ENCODE data around the gene NARS2.
"Not testable (repeated sequence)": the region's sequence is repeated elsewhere in the genome, so short reads cannot be mapped to it uniquely, and the experiment has no call there.

NARS2 gene

DNA sequence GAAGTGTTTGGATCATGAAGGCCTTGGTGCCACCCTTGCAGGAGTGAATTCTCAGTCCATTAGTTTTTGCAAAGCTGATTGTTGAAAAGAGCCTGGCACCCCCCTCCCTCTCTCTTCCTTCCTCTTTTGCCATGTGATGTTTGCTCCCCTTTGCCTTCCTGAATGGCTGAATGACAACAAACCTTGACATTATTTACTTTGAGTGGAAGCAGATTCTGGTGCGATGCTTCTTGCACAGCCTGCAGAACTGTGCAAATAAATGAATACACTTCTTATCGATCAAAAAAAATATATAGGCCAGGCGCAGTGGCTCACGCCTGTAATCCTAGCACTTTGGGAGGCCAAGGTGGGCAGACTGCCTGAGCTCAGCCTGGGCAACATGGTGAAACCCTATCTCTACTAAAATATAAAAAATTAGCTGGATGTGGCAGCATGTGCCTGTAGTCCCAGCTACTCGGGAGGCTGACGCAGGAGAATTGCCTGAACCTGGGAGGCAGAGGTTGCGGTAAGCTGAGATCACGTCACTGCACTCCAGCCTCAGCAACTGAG, 2.0 kb upstream of the NARS2 start:
- no peak for DNase-seq (ENCODE audit: low read depth)

DNA sequence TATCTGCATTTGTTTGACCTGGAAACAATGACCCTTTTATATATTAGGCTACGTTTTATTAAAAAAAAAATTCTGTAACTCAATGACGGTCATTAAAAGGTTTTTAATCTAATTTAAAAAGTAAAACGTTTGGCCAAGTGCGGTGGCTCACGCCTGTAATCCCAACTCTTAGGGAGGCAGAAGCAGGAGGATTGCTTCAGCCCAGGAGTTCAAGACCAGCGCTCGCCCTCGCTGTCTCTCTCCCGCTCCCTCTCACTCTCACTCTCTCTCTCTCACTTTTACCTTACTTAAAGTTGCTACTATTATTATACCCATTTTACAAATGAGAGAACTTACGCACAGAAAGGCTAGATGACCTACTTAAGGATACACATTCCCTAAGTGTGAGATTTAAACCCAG, 814 bp upstream of the NARS2 start:
- no peak for DNase-seq (ENCODE audit: low read depth)

GRCh38 chr11:78573681-78574080, 983 bp downstream of the NARS2 start:
- DNase-seq (ENCODE audit: low read depth) = no peak

- DNase-seq (ENCODE audit: low read depth) = no peak
These were observed 1.4 kb downstream of the NARS2 start for GRCh38 chr11:78573271-78573670.

- no peak for DNase-seq (ENCODE audit: low read depth)
These were observed 2.3 kb downstream of the NARS2 start for GRCh38 chr11:78572394-78572793.

DNA sequence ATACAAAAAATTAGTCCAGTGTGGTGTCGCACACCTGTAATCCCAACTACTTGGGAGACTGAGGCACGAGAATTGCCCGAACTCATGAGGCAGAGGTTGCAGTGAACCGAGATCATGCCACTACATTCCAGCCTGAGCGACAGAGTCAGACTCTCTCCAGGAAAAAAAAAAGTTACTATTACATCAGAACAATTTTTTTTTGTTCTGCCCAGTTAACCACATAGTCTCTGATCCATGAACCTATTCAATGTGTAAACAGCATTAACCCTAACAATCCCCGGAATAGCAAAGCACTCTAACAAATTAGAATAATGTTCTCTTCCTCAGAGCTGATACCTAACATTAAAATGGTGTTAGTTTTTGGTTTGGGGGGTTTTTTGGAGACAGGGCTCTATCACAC, 4.6 kb downstream of the NARS2 start:
- DNase-seq (ENCODE audit: low read depth) = no peak

GRCh38 chr11:78567209-78567608, 7.5 kb downstream of the NARS2 start:
- no peak for DNase-seq (ENCODE audit: low read depth)

DNA sequence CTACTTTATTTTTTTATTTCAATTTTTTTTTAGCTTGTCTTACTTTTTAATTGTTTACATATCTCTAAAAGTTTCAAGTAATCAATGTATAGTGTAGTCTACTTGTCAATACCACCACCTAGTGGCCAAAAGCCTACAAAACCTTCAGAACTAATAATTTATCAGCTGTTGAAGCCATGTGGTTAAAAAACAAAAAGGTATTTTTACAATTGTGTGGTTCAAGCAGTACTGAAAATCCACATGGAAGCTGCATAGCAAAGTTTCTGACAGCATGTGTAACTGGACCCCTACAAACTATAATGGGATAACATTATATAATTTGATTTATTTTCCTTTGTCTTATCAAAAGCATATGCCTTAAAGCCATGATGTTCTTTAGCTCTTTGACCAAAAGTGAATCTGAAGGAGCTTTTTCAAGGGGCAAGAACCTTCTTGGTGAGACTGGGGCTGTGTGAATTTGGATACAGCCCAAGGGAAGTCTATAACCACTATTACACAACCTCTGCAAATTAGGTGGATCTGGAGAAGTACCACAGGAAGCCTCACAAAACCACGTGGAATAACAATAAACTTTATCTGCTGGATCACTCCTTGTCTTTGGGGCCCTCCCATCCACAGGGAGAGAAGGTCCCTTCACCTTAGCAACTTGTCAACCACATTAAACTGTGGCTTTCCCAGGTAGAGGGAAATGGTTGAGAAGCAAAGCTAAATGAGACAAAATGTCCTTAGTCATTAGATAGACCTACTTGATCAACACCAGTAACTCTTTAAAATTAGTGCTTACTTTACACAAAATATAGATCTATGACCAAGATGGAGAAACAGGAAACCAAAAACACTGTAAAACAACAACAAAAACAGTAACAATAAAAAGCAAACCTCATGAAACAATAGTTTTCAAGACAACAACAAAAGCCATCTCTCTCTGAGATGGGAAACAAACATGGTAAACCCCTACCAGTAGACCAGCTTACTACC, 9.9 kb downstream of the NARS2 start:
- no peak for DNase-seq (ENCODE audit: low read depth)

GRCh38 chr11:78564037-78564436, 10.6 kb downstream of the NARS2 start:
- DNase-seq (ENCODE audit: low read depth) = not testable (repeated sequence)

- not testable (repeated sequence) for DNase-seq (ENCODE audit: low read depth)
These were observed 11.6 kb downstream of the NARS2 start for GRCh38 chr11:78563090-78563489.

- DNase-seq (ENCODE audit: low read depth) = no peak
These were observed 12.3 kb downstream of the NARS2 start for GRCh38 chr11:78562398-78562797.

DNA sequence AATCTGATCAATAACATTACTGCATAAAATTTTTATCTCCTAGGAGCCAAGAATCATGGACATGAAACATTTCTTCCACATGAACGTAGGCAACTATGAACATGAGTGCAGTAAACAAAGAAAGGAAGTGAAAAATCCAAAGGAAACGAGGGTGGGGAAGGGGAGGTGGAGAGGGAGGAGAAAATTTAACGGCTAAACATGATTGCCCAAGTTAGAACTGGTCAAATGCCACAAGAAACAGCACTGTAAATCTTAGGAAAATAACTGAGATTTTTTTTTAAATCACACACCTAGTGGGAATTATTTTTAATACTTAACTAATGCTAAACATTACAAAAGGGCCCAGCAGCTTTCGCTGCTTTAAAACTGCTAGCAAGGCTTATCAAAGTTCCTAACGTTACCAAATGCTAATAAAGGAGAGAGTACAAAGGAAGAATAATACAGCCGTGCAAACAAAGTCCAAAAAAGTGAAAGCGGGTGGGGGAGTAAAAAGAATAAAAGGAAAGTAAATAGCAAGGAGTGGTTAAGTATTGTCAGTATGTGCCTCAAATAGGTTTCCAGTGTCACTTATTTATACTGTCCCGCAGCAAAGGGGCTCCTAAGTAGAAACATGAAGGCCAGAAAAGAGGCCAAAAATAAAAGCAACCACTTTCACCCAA, 13.7 kb downstream of the NARS2 start:
- no peak for DNase-seq (ENCODE audit: low read depth)

DNA sequence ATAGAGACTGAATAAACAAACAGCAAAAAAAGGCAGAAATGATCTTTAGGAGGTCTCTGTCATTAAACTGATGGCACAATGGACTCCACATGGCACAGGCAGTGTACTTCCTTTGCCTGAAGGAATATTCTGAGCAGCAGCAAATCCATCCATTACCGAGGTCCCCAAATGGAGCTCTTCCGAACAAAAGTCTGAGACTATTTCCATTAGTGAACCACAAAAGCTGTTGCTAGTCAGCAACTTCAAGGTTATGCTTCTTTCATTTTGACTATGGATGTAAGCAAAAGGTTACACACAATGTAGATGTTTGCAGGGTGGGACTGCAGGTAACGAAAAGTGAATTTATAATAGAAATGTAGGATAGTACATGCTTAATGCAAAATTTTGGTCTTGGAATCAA, 14.5 kb downstream of the NARS2 start:
- no peak for DNase-seq (ENCODE audit: low read depth)

- no peak for DNase-seq (ENCODE audit: low read depth)
These were observed 17.4 kb downstream of the NARS2 start for GRCh38 chr11:78557236-78557635.

DNA sequence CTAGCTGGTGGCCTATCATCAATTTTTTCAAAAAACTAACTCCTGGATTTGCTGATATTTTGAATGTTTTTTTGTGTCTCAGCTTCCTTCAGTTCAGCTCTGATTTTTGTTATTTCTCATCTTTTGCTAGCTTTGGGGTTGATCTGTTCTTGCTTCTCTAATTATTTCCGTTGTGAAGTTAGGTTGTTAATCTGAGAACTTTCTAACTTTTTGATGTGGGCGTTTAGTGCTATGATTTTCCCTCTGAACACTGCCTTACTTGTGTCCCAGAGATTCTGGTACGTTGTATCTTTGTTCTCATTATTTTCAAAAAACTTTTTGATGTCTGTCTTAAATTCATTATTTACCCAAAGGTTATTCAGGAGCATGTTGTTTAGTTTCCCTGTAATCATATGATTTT, 19.1 kb downstream of the NARS2 start:
- DNase-seq (ENCODE audit: low read depth) = no peak

DNA sequence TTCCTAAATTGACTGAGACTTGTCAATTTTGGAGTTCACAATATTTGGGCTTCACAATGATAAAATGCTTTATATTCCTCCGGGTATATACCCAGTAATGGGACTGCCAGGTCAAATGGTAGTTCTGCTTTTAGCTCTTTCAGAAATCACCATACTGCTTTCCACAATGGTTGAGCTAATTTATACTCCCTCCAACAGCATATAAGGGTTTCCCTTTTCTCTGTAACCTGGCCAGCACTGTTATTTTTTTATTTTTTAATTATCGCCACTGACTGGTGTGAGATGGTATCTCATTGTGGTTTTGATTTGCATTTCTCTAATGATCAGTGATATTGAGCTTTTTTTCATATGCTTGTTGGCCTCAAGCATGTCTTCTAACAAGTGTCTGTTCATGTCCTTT, 21.8 kb downstream of the NARS2 start:
- no peak for DNase-seq (ENCODE audit: low read depth)

GRCh38 chr11:78552139-78552538, 22.5 kb downstream of the NARS2 start:
- not testable (repeated sequence) for DNase-seq (ENCODE audit: low read depth)

DNA sequence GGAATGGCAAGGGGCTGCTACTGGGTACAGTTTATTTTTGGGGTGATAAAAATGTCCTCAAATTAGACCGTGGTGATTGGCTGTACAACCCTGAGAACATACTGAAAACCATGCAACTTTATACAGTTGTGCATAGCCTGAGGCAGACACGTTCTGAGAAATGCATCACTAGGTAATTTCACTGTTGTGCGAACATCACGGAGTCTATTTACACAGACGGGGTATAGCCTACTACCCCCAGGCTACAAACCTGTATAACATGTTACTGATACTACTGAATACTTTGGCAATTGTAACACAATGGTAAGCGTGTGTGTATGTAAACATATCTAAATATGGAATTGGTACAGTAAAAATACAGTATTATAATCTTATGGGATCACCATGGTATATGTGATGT, 23.6 kb downstream of the NARS2 start:
- no peak for DNase-seq (ENCODE audit: low read depth)

DNA sequence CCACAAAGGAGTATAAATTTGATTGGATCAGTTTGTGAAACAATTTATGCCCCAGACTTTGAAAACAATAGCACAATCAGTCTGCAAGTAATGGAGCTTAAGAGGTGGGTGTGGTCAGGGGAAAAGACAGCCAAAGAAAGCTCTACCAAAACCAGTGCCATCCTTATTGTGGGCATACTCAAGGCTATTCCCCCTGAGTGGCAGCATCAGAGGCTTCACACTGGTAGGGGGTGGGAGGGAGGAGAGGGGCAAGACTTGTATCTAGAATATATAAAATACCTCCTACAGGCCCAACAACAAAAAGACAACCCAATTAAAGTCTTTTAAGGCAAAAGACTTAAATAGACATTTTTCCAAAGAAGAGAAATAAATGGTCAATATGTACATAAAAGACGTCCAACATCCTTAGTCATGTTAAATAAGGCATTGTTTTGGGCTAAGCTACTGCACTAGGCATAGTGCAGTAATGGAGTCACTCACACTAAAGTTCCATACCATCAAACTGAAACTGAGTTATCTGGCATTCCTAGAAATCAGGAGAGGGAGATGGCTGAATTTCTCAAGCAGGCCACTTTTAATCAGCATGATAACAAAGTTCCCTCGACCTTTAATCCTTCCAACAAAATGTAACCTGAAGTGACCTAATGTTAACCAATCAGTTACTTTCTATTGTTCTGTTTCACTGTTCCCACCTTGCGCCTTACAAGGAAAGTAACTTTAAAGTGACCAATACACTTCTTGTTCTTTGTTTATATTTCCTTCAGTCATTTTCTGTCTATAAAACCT, 24.8 kb downstream of the NARS2 start:
- no peak for DNase-seq (ENCODE audit: low read depth)

- DNase-seq (ENCODE audit: low read depth) = no peak
These were observed 25.6 kb downstream of the NARS2 start for GRCh38 chr11:78548911-78549590.

DNA sequence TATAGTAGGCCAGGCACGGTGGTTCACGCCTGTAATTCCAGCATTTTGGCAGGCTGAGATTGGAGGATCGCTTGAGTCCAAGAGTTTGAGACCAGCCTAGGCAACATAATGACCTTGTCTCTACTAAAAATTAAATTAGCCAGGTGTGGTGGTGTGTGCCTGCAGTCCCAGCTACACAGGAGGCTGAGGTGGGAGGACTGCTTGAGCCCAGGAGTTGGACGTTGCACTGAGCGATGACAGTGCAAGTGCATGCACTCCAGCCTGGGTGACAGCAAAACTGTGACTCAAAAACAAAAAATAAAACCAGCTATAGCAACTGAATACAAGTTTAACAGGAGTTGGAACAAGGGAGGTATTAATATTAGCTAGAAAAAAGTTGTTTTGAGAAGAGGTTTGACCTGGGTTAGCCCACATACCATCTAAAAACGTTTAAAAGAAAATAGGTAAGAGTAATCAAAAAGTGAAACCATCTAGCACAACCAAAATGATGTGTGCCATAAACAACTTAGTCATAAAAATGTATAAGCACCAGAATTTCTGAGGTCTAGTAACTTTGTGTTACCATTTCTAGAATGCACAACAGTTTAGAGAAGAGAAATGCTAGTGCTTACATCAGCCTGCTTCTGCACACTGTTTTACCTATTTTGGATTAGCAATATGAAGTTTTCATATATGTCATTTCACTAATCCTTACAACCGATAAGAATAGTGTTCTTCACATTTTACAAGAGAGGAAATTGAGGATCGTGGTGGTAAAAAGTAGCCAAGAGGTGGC, 26.5 kb downstream of the NARS2 start:
- no peak for DNase-seq (ENCODE audit: low read depth)

Data from stimulated activated CD8-positive, alpha-beta memory T cell treated with anti-CD3 and anti-CD28 coated beads, Interleukin-12 subunit alpha, Interleukin-12 subunit beta, amount 100 ng/mL, for 4 hours (primary cell).